NCI-H2227 (cell line): ENCODE data around the gene RAB28.

Experiments used
- DNase-seq: peaks from one replicate; lab custom pipeline; 2025; ENCODE audit not compliant: unreplicated experiment; lab: John Stamatoyannopoulos, UW

Gene RAB28

GRCh38 chr4:13511101-13511500 lies 27.0 kb upstream of the RAB28 start:
- no peak for DNase-seq

- no peak for DNase-seq
Measured at GRCh38 chr4:13509442-13509841, 25.3 kb upstream of the RAB28 start.

GRCh38 chr4:13504374-13504773 lies 20.2 kb upstream of the RAB28 start:
- no peak for DNase-seq

- no peak for DNase-seq
Measured at GRCh38 chr4:13498469-13498868, 14.3 kb upstream of the RAB28 start.

- no peak for DNase-seq
Measured at GRCh38 chr4:13496605-13497004, 12.5 kb upstream of the RAB28 start.

GRCh38 chr4:13495753-13496152 lies 11.6 kb upstream of the RAB28 start:
- no peak for DNase-seq

GRCh38 chr4:13493793-13494192 lies 9.7 kb upstream of the RAB28 start:
- no peak for DNase-seq

- no peak for DNase-seq
Measured at GRCh38 chr4:13492747-13493146, 8.6 kb upstream of the RAB28 start.

- peak; percentile 46 for DNase-seq
Measured at GRCh38 chr4:13484749-13485221, 645 bp upstream of the RAB28 start.

- peak; percentile 43 for DNase-seq
Measured at GRCh38 chr4:13483768-13484121, 395 bp downstream of the RAB28 start.

- peak; percentile 3 for DNase-seq
Measured at GRCh38 chr4:13483136-13483767, 888 bp downstream of the RAB28 start.

GRCh38 chr4:13481569-13481968 lies 2.6 kb downstream of the RAB28 start:
- no peak for DNase-seq

- DNase-seq: no peak
Measured at GRCh38 chr4:13478707-13479106, 5.4 kb downstream of the RAB28 start.

GRCh38 chr4:13478131-13478530 lies 6.0 kb downstream of the RAB28 start:
- no peak for DNase-seq

- no peak for DNase-seq
Measured at GRCh38 chr4:13476915-13477314, 7.2 kb downstream of the RAB28 start.

GRCh38 chr4:13476152-13476551 lies 8.0 kb downstream of the RAB28 start:
- DNase-seq: no peak

GRCh38 chr4:13471400-13471799 lies 12.7 kb downstream of the RAB28 start:
- DNase-seq: no peak

GRCh38 chr4:13470379-13470778 lies 13.8 kb downstream of the RAB28 start:
- no peak for DNase-seq

GRCh38 chr4:13464973-13465372 lies 19.2 kb downstream of the RAB28 start:
- DNase-seq: no peak

- no peak for DNase-seq
Measured at GRCh38 chr4:13464543-13464942, 19.6 kb downstream of the RAB28 start.

- DNase-seq: no peak
Measured at GRCh38 chr4:13461191-13461905, 22.8 kb downstream of the RAB28 start.

- DNase-seq: no peak
Measured at GRCh38 chr4:13455411-13455810, 28.7 kb downstream of the RAB28 start.

GRCh38 chr4:13454786-13455185 lies 29.4 kb downstream of the RAB28 start:
- DNase-seq: no peak
